ENCODE measurements around the gene WNT2B.
A peak's percentile ranks its signal among the peaks of the same experiment; 100 is the strongest.

The WNT2B gene

DNA sequence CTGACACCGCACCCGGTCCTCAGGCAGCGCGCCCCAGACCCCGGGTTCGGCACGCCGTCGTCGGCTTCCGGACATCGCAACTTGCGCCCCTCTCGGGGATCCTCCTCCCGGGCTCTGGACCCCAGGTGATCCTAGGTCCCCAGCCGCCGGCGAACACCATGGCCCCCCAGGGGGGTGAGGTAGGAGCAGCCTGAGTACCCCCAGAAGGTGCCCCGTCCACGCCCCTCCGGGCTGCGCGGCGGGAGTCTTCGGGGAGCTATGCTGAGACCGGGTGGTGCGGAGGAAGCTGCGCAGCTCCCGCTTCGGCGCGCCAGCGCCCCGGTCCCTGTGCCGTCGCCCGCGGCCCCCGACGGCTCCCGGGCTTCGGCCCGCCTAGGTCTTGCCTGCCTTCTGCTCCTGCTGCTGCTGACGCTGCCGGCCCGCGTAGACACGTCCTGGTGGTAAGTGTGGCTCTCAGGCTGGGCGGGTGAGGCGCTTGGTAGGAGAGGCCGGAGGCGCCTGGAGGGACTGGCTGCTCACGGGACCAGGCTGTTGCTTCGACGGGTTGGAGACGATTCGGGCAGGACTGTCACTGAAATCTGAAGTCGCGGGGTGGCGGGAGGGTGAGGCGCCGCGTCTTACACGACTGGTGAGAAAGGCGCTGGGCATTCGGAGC lies 367 bp downstream of the WNT2B start:
- TF ChIP-seq, protein P1, sequence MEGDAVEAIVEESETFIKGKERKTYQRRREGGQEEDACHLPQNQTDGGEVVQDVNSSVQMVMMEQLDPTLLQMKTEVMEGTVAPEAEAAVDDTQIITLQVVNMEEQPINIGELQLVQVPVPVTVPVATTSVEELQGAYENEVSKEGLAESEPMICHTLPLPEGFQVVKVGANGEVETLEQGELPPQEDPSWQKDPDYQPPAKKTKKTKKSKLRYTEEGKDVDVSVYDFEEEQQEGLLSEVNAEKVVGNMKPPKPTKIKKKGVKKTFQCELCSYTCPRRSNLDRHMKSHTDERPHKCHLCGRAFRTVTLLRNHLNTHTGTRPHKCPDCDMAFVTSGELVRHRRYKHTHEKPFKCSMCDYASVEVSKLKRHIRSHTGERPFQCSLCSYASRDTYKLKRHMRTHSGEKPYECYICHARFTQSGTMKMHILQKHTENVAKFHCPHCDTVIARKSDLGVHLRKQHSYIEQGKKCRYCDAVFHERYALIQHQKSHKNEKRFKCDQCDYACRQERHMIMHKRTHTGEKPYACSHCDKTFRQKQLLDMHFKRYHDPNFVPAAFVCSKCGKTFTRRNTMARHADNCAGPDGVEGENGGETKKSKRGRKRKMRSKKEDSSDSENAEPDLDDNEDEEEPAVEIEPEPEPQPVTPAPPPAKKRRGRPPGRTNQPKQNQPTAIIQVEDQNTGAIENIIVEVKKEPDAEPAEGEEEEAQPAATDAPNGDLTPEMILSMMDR (conservative IDR thresholded peaks at IDR 0.05; ENCODE audit: low read length): no peak
- no peak for DNase-seq (ENCODE audit: low read depth)
- peak overlapping the region; percentile 58 for H3K4me3 ChIP-seq (ENCODE audit: low read length)

DNA sequence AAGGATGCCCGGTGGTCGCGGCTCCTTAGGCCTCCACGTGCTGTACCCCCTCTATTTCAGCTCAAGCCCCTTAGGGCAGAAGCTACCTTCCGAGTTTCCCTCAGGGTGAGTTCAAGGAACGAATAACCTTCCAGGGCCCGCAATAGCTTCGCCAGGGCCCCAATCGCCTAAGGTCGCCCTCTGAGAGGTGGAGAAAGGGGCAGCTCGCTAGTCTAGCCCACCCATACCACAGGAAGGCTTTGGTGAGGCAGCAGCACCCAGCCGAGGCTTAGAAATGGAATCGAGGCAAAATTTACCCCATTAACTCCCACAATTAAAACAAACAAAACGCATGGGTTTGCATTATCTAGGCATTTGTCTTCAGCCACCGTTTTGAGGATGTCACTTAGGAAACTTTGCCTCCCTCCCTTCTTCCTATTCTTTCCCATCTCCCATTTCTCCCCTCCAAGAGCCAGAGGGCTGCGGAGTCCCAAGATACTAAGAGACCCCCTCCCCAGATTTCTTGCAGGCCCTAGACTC lies 954 bp downstream of the WNT2B start:
- TF ChIP-seq, protein P1 (conservative IDR thresholded peaks at IDR 0.05; ENCODE audit: low read length): no peak
- no peak for DNase-seq (ENCODE audit: low read depth)
- no peak overlapping the region for H3K4me3 ChIP-seq (ENCODE audit: low read length)

DNA sequence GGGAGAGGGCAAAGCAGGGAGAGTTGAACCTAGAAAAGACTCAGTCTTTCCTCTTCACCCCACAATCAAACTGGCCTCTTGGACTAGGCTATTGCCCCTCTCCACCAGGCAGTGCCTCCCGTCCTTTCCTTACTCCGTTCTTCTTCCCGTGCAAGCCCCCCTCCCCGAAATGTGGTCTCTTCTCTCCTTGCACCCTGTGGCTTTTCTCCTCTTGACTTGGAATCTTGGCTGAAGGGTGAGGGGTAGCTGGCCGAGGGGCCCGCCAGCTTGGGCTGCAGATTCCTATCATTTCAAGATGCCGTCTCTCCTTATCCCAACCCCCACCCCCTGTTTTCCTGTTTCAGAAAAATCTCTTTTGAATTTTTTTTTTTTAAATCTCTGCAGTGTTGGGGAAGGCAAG lies 1.6 kb downstream of the WNT2B start:
- DNase-seq (ENCODE audit: low read depth): no peak
- TF ChIP-seq, protein P1 (conservative IDR thresholded peaks at IDR 0.05; ENCODE audit: low read length): no peak
- H3K4me3 ChIP-seq (ENCODE audit: low read length): no peak overlapping the region

DNA sequence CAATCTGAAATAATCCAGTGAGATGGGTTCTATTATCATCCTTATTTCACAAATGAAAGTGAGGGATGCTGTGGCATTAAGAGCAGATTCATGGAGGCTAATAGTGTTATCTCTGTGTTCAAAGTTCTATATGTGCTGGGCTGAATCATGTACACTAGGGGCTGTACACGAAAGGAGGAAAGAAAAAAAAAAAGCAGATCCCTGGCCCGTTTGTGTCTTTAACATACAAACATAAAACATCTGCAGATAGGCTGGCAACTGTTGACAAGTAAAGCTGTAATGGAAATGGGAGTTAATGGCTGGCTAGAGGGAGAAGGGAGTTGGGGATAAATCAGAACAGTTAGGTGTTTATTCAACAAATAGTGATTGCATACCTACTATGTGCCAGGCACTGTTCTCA lies 3.1 kb downstream of the WNT2B start:
- TF ChIP-seq, protein P1 (conservative IDR thresholded peaks at IDR 0.05; ENCODE audit: low read length): no peak
- H3K4me3 ChIP-seq (ENCODE audit: low read length): no peak overlapping the region
- DNase-seq (ENCODE audit: low read depth): no peak

DNA sequence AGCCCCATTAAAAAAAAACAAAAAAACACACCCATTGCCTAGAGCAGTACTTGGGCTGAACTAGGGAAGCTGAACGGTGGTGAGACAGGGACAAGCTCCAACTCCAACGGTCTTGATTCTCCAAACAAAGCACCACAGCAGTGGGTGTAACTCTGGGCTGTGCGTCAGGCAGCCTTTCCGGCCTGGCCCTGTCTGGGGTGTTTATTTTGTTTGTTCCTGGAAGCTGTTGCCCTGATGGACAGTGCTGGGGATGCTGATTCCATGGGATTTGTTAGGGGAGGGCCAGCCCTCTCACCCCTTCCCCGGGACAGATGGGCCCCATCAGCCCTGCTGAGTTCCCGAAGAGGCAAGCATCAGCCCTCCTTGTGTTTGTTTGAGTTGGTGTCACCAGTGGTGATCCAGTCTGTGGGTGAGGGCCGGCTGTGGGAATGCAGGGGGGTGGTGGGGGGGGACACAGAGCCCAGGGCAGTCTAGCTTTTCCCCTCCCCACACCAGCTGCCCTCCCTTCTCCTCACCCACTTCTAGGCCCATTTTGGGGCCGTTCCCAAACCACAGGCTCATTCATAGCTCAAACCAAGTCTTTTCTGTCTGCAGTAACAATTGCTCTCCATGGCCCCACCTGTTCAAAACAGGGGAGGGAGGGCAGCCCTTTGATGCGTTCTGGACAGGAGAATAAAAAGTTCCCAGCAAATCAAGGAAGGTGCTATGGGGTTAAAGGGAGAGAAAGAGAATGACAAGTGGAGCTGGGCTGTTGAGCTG lies 4.5 kb downstream of the WNT2B start:
- DNase-seq (ENCODE audit: low read depth): no peak
- H3K4me3 ChIP-seq (ENCODE audit: low read length): no peak overlapping the region
- TF ChIP-seq, protein P1 (conservative IDR thresholded peaks at IDR 0.05; ENCODE audit: low read length): no peak

DNA sequence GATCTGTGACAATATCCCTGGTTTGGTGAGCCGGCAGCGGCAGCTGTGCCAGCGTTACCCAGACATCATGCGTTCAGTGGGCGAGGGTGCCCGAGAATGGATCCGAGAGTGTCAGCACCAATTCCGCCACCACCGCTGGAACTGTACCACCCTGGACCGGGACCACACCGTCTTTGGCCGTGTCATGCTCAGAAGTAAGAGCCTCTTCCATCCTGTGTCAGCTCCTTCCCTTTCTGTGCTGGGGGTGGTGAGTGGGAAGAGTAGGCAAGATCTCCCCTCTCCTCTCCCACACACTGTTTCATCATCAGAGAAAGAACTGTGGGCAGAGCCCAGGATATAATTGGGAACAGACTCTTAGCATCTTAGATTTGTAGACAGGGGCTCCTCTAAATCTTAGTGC lies 6.1 kb downstream of the WNT2B start:
- no peak overlapping the region for H3K4me3 ChIP-seq (ENCODE audit: low read length)
- TF ChIP-seq, protein P1 (conservative IDR thresholded peaks at IDR 0.05; ENCODE audit: low read length): no peak
- no peak for DNase-seq (ENCODE audit: low read depth)

All from AG10803 (cell line).